Lower lobe of right lung (tissue), 2 donors: ENCODE measurements around the gene U2AF1L4. TPM values are rescaled to one million over a fixed set of nuclear protein-coding genes. Genes with fewer than 3 reads are reported as not detected.

Source experiments
- ATAC-seq, 2 donors: fragments of 200-7000 bp; cut with Tn5 transposase; one replicate each; pipeline ENCODE4 v1.9.1; 2020 to 2022; ENCODE audit warnings: mild to moderate bottlenecking in 2 of 2, moderate library complexity in 2 of 2
- DNase-seq: peaks from one replicate; pipeline ENCODE4 v3.0.0-alpha.2; 2020
- H3K27ac ChIP-seq: fragments of 200-600 bp; one replicate; pipeline ENCODE4 v1.8.0; 2022
- H3K27me3 ChIP-seq: fragments of 200-600 bp; one replicate; pipeline ENCODE4 v1.8.0; 2022; ENCODE audit warnings: low read depth
- H3K36me3 ChIP-seq: fragments of 200-600 bp; one replicate; pipeline ENCODE4 v1.8.0; 2022; ENCODE audit warnings: mild to moderate bottlenecking
- H3K4me1 ChIP-seq: fragments of 200-600 bp; one replicate; pipeline ENCODE4 v1.8.0; 2022
- H3K4me3 ChIP-seq: fragments of 200-600 bp; one replicate; pipeline ENCODE4 v1.8.0; 2022; ENCODE audit warnings: mild to moderate bottlenecking
- H3K9me3 ChIP-seq: fragments of 200-600 bp; one replicate; pipeline ENCODE4 v1.8.0; 2022
- intact Hi-C: fragments of 100-400 bp; cut with DNase I; formaldehyde crosslinking; loops from one replicate; pipeline ENCODE4 v1.11.0; 2022
- total RNA-seq: library from RNA; stranded (reverse); fragmentation: NEBNext Ultra II Directional; extraction: Animal tissue kit (Norgen Biotek cat#: 25700); gene quantifications from one replicate; pipeline ENCODE4 v1.2.1, GENCODE V29; 2021
- TF ChIP-seq, protein P1 (sequence below): fragments of 200-600 bp; IDR thresholded peaks from one replicate; pipeline ENCODE4 v1.8.0; 2022; ENCODE audit warnings: antibody characterized with exemption, mild to moderate bottlenecking
- donor health status: DM: no; HTN: yes; CAD: no; lungs with severe emphysema.

U2AF1L4 gene
- total RNA-seq, 1 donor from 2014 or later = 20.3 TPM

DNA sequence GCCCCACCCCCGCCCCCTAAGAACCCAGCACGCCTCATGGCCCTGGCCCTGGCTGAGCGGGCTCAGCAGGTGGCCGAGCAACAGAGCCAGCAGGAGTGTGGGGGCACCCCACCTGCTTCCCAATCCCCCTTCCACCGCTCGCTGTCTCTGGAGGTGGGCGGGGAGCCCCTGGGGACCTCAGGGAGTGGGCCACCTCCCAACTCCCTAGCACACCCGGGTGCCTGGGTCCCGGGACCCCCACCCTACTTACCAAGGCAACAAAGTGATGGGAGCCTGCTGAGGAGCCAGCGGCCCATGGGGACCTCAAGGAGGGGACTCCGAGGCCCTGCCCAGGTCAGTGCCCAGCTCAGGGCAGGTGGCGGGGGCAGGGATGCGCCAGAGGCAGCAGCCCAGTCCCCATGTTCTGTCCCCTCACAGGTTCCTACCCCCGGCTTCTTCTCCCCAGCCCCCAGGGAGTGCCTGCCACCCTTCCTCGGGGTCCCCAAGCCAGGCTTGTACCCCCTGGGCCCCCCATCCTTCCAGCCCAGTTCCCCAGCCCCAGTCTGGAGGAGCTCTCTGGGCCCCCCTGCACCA lies 42.1 kb upstream of the U2AF1L4 start:
- intact Hi-C loops = no loop called here
- no peaks in the 10 kb centered on the region for H3K36me3 ChIP-seq
- H3K4me3 ChIP-seq = no peak overlapping the region
- TF ChIP-seq, protein P1, sequence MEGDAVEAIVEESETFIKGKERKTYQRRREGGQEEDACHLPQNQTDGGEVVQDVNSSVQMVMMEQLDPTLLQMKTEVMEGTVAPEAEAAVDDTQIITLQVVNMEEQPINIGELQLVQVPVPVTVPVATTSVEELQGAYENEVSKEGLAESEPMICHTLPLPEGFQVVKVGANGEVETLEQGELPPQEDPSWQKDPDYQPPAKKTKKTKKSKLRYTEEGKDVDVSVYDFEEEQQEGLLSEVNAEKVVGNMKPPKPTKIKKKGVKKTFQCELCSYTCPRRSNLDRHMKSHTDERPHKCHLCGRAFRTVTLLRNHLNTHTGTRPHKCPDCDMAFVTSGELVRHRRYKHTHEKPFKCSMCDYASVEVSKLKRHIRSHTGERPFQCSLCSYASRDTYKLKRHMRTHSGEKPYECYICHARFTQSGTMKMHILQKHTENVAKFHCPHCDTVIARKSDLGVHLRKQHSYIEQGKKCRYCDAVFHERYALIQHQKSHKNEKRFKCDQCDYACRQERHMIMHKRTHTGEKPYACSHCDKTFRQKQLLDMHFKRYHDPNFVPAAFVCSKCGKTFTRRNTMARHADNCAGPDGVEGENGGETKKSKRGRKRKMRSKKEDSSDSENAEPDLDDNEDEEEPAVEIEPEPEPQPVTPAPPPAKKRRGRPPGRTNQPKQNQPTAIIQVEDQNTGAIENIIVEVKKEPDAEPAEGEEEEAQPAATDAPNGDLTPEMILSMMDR = no peak
- no peak overlapping the region for H3K27ac ChIP-seq
- ATAC-seq (no peak), DNase-seq (no peak)
- H3K4me1 ChIP-seq = no peaks in the 10 kb centered on the region
- H3K9me3 ChIP-seq = no peaks in the 10 kb centered on the region
- peaks cover 3% of the 10 kb centered on the region for H3K27me3 ChIP-seq

DNA sequence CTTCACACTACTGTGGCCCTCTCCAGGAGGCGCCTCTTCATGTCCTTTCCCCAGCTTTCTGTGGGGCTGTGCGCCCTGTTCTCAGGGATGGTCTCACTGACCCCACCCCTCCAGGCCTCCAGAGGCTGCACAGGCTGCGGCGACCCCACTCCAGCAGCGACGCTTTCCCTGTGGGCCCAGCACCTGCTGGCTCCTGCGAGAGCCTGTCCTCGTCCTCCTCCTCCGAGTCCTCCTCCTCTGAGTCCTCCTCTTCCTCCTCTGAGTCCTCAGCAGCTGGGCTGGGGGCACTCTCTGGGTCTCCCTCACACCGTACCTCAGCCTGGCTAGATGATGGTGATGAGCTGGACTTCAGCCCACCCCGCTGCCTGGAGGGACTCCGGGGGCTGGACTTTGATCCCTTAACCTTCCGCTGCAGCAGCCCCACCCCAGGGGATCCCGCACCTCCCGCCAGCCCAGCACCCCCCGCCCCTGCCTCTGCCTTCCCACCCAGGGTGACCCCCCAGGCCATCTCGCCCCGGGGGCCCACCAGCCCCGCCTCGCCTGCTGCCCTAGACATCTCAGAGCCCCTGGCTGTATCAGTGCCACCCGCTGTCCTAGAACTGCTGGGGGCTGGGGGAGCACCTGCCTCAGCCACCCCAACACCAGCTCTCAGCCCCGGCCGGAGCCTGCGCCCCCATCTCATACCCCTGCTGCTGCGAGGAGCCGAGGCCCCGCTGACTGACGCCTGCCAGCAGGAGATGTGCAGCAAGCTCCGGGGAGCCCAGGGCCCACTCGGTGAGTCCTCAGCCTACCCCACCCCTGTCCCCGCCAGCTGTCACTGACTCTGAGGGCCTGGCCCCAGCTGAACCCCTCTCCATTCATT lies 41.3 kb upstream of the U2AF1L4 start:
- no peaks in the 10 kb centered on the region for H3K4me1 ChIP-seq
- TF ChIP-seq, protein P1 = no peak
- H3K9me3 ChIP-seq = no peaks in the 10 kb centered on the region
- H3K27me3 ChIP-seq = peaks cover 3% of the 10 kb centered on the region
- H3K4me3 ChIP-seq = no peak overlapping the region
- H3K27ac ChIP-seq = no peak overlapping the region
- ATAC-seq = no peak
- peaks cover under 1% of the 10 kb centered on the region for H3K36me3 ChIP-seq
- no peak for DNase-seq
- intact Hi-C loops = no loop called here

DNA sequence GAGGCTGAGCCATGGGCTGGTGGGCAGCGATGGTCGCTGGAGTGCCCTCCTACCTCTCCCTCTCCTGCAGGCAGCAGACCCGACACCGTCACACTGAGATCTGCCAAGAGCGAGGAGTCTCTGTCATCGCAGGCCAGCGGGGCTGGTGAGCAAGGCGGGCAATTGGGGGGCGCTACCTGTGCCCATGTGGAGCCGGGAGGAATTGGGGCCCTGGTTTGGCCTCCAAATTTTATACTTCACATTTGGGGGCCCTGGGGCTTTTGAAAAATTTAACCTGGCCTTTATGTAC lies 40.1 kb upstream of the U2AF1L4 start:
- TF ChIP-seq, protein P1 = no peak
- Histone ChIP-seq H3K4me3 (no peak overlapping the region), H3K36me3 (peaks cover 11% of the 10 kb centered on the region), H3K4me1 (no peaks in the 10 kb centered on the region), H3K9me3 (no peaks in the 10 kb centered on the region), H3K27ac (no peak overlapping the region), H3K27me3 (peaks cover 3% of the 10 kb centered on the region)
- DNase-seq = no peak
- no peak for ATAC-seq
- intact Hi-C loops = no loop called here

DNA sequence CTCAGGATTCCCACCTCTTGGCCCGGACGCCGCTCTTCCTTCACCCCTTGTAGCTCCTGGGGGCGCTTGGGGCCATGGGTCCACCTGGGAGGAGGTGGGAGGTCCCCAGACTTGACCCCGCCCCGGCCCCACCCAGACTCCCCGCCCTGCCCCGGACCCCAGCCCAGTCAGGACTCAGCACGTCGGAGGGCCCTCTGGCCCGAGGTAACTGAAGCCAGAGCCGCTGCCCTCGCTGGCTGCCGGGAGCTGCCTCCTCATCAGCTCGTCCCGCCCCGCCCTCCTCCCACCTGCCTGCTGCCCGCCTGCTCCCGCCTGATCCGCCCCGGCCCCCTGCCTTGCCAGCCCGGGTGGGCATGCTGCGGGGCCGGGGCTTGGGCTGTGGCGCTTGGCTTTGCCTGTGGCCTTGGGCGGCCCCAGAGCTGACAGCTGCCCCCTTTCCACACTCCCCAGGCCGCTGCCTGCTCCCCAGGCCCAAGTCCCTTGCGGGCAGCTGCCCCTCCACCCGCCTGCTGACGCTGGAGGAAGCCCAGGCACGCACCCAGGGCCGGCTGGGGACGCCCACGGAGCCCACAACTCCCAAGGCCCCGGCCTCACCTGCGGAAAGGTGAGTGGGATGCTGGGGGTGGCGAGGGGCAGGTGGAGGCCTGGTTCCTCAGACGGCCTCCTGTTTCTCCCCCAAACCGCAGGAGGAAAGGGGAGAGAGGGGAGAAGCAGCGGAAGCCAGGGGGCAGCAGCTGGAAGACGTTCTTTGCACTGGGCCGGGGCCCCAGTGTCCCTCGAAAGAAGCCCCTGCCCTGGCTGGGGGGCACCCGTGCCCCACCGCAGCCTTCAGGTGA lies 39.5 kb upstream of the U2AF1L4 start:
- H3K36me3 ChIP-seq = peaks cover 13% of the 10 kb centered on the region
- TF ChIP-seq, protein P1 = no peak

DNA sequence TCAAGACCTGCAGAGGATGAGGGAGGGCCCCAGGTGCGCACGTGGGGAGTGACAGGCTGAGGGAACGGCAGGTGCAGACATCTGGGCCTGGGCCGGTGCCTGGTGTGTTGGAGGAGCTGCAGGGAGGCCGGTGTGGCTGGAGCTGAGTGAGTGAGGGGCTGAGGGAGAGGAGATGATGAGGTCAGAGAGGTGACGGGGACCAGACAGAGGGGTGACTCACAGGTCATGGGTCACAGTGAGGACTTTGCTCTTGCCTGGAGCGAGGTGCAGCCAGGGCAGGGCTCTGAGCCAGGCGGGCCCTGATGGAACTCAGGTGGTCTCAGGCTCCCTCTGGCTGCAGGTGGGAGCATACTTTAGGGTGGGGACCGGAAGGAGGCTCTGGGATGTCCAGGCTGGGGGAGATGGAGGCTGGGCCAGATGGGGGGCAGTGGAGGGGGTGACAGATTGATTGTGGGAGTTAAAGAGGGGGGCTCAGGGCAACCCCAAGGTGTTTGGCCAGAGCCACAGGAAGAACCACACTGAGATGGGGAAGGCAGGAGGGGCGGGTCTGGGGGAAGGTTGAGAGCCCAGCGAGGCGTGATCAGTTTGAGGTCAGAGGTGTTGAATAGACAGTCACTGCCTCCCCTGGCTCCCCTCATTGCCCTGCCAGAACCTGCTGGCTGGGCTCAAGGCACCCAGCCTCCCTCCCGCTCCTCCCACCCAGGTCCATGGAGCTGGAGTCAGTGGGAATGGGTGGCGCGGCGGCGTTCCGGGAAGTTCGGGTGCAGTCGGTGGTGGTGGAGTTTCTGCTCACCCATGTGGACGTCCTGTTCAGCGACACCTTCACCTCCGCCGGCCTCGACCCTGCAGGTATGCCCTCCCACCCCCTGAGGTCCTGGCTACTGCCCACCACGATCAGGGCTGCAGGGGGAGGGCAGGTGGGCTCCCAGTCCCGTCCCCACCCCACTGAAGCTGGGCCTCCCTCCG lies 38.5 kb upstream of the U2AF1L4 start:
- TF ChIP-seq, protein P1 = no peak
- intact Hi-C loops = no loop called here
- H3K27ac ChIP-seq = no peak overlapping the region
- H3K4me1 ChIP-seq = no peaks in the 10 kb centered on the region
- no peaks in the 10 kb centered on the region for H3K9me3 ChIP-seq
- H3K36me3 ChIP-seq = peaks cover 13% of the 10 kb centered on the region
- no peak for DNase-seq
- H3K27me3 ChIP-seq = no peaks in the 10 kb centered on the region
- no peak overlapping the region for H3K4me3 ChIP-seq
- ATAC-seq = no peak

More for the DNA sequence above, 39.5 kb upstream of the U2AF1L4 start:
- DNase-seq = no peak
- Histone ChIP-seq H3K27me3 (no peaks in the 10 kb centered on the region), H3K4me1 (no peaks in the 10 kb centered on the region), H3K27ac (no peak overlapping the region), H3K9me3 (no peaks in the 10 kb centered on the region), H3K4me3 (no peak overlapping the region)
- intact Hi-C loops = no loop called here
- ATAC-seq = no peak
